ACHN (cell line): ENCODE data around the gene FMNL1.
"Not testable (repeated sequence)": the region's sequence is repeated elsewhere in the genome, so short reads cannot be mapped to it uniquely, and the experiment has no call there.

Experiments
- DNase-seq: peaks from one replicate; pipeline ENCODE4 v3.0.0-alpha.2; 2015
- in situ Hi-C: cut with HindIII; loops from 2 replicates; pipeline ENCODE4 v1.10.0; 2017; ENCODE audit warnings: low sequenced_read_pairs, low pct_ligation_motif_present, low pct_unique_long_range_greater_than_20kb

Gene FMNL1

DNA sequence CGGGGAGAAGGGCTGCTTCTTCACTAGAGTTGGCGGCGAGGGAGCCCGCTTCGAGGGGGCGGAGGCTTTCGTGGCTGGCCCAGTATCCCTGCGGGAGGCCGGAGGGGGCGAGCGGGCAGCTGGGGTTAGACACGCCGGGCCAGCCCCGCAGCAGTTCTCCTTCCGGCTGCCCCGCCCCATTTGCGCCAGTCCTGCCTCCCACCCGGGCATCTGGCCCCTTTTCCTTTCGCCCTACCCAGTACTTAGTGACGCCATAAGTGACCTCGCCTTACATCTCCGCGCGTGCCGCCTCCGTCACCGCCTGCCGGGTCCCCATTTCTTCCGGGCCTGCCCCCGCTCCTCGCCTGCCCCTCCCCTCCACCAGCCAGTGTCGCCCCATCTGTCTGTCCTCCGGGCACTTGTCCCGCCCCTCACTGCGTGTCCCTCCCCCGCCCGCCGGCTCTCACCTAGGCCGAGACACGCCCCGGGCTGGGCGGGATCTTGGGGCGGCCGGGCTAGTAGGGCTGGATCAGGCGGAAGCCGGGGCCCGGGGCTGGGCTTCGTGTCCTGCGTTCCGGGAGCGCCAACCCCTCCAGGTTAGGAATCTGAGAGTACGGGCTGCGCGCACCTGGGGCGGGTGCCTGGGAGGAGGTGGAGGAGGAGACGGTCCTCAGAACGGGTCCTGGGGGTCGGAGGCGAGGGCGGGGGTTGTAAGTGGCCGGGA, 25.9 kb downstream of the FMNL1 start:
- in situ Hi-C loops: no loop called here
- DNase-seq: peak; percentile 96

DNA sequence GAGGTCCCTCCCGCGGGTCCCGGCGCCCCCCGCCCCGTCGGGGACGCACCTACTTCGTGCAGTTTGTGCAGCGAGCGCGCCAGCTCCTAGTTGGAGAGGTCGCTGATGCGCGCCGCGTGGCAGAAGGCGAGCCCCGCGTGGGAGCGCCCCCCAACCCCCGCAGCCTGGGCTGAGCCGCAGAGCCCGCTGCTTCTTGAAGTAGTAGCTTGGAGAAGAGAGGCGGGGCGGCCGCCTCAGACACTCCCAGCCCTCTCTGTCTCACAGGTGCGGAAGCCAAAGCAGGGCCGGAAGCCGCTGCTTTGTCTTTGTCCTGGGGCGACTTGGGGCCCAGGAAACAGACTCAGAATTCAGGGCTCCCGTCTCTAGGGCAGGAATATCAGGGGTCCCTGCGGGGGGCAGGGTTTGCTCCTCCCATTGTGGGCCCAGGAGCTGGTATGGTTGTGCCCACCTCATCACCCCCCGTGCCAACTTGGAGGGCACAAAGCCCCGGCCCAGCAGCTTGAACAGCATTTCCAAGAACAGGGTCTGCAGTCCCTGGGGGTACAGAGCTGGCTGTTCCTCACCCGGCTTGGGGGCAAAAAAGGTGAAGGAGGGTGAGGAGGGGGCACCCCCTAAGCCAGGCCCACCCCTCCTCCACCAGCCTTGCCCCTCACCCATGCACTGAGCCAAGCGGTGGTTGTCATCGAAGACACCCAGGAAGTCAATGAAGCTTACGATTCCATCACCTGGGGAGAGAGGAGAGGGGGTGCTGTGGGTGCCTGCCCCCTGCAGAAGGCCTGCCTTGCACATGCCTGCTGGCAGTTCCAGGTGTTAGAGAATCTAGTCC, 26.7 kb downstream of the FMNL1 start:
- peak; percentile 57 for DNase-seq
- in situ Hi-C loops: no loop called here

DNA sequence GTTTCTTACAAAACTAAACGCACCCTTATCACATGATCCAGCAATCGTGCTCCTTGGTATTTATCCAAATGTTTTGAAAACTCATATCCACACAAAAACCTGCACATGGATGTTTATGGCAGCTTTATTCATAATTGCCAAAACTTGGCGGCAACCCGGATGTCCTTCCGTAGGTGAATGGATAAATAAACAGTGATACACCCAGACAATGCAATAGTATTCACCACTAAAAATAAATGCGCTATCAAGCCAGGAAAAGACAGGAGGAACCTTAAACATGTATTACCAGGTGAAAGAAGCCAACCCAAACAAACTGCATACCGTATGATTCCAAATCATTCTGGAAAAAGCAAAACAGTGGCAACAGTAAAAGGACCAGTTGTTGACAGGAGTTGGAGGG, 30.2 kb downstream of the FMNL1 start:
- in situ Hi-C loops: no loop called here

DNA sequence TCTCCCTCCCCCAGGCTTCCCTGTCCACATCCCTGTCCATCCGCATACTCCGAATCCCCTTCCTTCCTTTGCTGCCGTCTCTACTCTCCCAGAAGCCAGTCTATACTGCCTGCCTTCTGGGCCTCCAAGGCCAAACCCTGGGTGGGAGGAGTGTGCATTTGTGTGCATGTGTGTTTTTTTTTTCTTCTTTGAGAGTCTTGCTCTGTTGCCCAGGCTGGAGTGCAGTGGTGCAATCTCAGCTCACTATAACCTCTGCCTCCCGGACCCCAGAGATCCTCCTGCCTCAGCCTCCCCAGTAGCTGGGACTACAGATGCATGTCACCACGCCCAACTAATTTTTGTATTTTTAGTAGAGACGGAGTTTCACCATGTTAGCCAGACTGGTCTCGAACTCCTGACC, 31.6 kb downstream of the FMNL1 start:
- in situ Hi-C loops, DNase-seq: not testable (repeated sequence)

More for the DNA sequence above, 30.2 kb downstream of the FMNL1 start:
- no peak for DNase-seq

DNA sequence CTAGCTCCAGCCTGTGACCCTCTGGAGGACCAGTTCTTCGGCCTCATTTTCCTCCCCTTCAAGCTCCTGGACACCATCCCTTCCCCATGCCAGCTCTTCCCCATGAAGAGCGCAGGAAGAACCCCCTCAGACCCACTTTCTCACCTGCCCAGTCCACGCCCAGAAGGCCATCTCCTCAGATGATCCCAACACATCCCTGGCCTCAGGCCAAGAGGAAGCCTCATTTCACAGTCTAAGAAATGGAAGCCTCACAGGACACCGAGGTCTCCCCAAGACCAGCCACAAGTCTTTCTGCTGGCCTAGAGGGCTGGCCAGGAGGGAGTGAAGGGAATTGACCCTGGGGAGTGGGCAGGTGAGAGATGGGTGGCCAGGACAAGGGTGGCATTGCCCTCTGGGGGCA, 32.2 kb downstream of the FMNL1 start:
- in situ Hi-C loops: no loop called here
- DNase-seq: no peak

DNA sequence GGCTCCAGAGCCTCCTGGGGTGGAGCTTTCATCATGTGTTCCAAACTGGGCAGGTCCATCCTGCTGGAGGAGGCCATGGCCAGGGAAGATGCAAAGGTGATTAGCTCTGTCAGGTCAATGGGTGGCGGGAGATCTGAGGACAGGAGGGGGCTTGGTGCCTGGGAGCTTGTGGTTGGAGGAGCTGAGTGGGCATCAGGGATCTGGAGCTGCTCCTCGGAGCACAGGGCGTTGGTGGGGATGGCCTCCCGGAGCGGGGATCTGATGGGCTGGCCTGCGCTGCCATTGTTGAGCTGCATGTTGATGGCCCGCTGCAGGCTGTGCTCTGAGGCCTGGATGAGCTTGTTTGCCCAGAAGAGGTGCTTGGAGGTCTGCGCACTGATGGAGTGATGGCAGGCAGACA, 33.7 kb downstream of the FMNL1 start:
- no peak for DNase-seq
- in situ Hi-C loops: no loop called here

DNA sequence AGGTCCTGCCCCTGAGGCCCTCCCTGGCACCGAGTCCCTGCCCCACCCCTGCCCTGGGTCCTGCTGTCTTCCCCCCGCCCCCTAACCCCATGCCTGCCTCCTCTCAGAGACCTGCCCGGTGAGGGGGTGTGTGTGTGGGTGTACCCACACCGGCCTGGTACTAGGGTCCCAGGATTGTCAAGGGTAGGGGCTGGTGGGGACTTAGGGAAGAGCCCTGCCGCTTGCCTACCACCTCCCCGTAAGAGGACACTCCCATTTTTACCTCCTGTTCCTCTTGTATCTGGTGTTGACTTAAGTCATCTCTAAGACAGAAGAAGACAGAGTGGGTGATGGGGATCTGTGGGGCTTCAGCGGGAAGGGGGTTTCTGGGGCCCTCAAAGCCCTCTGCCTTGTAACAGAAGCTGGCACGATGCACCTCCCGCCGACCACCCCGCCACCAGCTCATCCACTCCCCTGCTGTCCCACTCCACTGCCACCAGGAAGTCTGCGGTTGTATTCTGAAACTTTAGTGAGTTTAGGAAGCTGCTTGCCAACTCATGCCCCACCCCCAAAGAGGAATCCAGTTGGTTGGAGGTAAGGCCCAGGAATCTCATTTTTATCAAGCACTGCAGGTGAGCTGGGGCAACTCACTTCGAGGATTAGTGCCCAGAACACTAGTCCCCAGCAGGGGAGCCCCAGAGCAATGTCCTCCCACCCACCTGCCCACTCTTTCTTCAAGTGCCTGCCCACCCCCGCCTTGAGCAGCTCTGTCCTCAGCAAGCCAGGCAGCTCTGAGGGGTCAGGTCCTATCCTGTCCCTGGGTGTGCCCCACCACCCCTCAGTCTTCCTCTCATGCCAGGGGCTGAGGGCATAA, 34.7 kb downstream of the FMNL1 start:
- in situ Hi-C loops: no loop called here
- no peak for DNase-seq

DNA sequence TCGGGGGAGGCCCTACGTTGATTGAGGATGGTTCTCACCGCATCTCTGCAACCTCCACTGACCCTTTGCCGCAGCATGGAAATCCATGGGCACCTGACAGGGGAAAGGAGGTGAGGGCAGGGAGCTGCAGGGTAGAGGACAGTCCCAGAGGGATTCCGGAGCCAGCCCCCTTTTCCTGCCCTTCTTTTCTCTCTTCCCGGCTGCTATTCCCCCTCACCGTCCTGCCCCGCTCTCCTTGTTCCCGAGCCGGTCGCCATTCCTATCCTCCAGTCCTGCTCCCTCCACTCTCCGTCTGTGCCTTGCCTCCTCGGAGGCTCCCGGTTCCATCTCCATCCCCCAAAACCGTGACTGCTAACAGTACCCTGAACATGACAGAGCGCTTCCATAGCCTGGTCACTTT, 35.4 kb downstream of the FMNL1 start:
- no peak for DNase-seq
- in situ Hi-C loops: no loop called here

DNA sequence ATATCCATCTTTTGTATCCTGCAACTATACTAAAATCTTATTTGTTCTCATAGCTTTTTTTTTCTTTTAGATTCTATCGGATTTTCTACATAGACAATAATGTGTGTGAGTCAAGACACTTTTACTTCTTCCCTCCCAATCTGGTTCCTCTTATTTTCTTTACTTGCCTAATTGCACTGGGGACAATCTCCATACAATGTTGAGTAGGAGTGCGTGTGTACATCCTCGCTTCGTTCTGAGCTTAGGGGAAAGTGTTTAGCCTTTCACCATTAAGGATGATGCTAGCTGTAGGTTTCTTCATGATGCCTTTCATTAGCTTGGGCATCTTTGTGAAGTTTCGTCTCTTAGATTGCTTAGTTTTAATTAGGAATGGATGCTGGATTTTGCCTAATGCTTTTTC, 37.3 kb downstream of the FMNL1 start:
- in situ Hi-C loops: no loop called here
- no peak for DNase-seq

DNA sequence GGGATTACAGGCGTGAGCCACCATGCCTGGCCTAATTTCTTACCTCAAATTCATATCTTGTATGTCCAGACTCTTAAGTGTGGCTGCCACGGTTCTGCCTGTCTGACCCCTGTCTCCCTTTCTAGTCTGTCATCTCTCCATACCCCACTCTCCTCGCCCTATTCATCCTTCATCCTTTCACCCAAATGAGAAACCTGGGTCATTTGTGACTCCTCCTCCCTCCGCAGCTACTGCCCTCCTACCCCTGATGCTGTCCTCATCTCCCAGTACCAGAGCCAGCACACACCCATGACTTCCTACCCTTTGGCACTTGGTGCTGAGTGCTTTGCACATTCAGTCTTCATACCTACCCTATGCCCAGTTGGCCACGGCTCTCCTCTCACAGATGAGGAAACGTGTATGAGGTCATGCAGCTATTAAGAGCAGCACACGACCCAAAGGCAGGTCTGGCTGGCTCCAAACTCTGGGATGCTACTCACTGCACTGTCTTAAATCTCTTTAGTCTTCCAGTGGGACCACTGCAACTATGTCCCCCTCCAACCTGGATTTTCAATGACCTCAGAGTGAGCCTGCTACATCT, 38.6 kb downstream of the FMNL1 start:
- in situ Hi-C loops: no loop called here
- DNase-seq: no peak

DNA sequence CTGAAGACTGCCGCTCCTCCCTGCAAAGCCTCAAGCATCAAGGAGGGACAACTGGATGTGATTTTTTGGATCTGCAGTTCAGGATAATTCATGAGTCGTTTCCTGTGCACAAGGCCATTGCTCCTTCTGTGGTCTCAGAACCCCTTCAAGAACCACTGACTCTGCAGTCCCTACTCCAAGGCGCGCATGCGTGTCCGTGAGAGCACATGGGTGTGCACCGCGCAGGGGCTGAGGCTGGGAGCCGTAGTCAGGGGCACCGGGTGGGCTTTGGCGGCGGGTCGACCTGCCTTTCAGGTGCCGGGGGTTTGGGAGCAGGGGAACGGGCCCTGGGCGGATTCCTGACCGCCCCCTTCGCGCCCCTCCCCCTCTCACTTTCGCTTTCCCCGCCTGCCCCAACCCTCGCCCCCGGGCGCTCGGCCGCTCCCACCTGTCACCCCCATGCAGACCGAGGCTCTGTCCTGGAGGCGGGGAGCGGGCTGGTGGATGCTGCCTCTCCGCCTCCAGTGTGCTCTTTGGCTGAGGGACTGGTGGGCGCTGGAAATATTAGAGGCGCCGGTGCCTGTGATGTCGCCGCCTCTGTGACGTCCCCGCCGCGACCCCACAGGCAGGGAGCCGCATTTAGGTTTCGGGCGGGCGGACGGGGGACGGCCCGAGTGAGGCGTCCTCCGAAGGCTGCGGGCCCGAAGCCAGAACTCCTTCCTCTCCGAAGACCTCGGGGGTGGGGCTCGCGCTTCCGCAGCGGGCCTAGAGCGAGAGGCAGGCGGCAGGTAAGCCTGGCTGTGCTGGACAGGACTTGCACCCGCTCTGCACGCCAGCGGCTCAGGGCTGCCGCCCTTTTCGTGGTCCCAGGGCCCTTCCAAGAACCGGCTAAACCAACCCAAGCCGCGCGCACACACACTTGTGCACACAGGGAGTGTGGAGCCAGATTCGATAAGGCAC, 40.2 kb downstream of the FMNL1 start, which contains the start of gene SPATA32:
SPATA32 (minus strand) TSS at position 518 of the 939 bp plus-strand sequence; CDS start at position 440, 78 bp downstream.
- DNase-seq: peak; percentile 48
- in situ Hi-C loops: no loop called here

DNA sequence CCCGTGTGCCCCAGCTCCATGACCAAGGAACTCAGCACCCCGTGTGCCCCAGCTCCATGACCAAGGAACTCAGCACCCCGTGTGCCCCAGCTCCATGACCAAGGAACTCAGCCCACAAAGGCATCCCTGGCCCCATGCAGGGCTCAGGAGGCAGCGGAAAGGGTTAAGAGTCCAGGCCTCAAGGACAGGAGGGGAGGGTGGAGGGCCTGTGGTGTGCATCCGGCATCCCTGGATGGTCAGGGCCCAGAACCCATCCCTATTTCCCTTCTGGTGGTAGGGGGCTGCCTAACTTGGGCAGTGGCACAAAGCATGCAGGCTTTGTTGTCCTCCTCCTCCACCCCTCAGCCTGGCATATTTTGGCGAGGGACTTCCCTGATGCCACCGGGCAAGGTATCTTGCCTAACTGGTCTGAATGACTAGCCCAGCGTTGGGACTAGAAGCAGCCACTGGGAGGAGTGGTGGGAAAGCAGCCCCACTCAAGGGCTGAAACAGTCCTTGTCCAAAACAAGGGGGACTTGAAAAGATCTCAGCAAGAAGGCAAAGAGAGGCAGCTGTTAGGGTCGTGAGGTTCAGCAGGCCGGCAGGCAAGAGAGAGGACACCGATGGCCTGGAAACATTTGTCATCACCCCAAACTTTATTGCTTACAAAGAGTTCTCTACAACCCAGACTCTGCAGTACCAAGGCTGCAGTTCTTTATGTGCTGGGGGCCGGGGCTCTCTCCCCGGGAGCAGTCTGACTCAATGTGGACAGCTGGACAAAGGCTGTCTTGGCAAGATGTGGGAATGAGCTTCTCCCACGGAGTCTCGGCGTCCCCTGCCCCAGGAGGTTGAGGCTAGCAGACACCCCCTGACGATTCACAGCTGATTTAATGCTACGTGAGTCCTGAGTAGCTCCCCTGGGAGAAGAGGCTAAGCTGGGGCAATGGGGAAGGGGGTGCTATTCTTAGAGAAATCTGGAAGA, 41.1 kb downstream of the FMNL1 start:
- in situ Hi-C loops: no loop called here
- DNase-seq: no peak

DNA sequence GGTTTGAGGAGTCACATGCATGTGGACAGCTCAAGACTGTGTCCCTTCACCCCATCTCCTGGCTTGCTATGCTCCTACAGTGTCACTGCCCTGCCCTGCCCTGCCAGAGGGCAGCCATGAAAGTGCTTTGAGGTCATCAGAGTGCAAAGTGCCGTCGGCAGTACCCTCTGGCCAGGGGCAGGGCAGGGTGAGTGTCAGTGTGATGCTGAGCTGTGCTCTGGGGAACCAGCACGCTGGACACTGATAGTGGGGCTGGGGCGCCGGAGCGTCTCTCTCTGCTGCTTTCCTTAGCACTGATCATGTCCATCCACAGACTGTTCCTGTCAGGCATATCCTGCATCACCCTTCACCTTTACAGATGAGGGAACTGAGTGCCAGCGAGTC, 41.8 kb downstream of the FMNL1 start:
- in situ Hi-C loops: no loop called here
- no peak for DNase-seq

DNA sequence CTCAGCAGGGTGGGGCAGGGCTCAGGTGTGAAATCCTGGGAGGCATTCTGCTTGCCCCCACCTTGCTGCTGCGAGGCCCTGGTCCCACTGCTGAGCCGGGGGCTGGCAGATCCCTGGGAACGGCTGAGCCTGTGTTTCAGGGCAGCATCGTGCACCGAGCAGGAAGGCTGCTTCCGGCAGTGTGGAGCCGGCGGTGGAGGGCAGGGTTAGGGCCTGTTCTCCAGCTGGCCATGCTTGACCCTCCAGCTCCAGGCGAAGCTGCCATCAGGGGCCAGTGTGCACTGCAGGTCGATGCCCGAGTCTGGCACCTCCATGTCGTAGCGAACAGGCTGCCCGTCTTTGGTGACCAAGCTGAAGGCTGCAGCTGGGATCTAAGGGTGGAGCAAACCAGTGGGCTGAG, 42.7 kb downstream of the FMNL1 start:
- no peak for DNase-seq
- in situ Hi-C loops: no loop called here

DNA sequence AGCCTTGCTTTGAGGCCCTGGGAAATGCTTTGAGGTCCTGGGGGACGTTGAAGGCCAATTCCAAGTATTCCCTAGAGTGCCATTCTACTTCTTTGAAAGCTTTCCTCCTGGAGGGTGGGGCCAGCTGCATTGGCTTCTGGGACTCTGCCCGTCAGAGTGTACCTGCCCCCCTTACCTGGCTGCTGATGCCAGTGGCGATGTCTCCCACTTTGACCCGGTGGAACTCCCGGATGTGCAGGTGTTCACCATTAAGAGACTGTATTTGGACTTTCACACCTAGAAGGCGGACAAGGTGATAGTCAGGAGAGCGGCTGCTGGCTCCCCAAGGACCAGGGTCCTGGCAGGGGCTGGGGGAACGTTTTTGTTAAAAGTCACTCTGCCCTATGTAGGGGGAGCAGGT, 43.3 kb downstream of the FMNL1 start:
- in situ Hi-C loops: no loop called here
- no peak for DNase-seq

DNA sequence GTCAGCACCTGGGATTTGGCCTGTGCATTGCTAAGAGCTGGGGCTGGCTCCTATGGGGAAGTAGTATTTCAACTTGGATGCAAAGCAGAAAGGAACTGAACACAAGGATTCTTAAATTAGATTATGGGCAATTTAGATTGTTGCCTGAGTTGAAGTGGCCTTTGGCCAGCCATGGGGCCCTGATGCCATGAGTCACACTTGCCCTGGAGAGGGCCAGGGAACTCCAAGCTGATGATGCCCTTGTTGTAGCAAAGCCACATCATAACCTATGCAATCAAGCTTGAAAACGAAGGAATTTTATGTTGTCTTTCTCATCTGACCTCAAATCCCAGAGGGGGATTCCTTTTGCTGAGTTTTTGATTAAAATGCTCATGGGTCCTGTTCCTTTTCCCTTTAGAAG, 44.1 kb downstream of the FMNL1 start:
- in situ Hi-C loops: no loop called here
- peak; percentile 95 for DNase-seq
